HPDE6-E6E7 (cell line): ENCODE measurements around the gene ALDH3A2.

Source experiments
- DNase-seq: peaks from one replicate; pipeline ENCODE4 v3.0.0; 2011; ENCODE audit warnings: missing footprints; ENCODE audit errors: extremely low spot score

The ALDH3A2 gene

DNA sequence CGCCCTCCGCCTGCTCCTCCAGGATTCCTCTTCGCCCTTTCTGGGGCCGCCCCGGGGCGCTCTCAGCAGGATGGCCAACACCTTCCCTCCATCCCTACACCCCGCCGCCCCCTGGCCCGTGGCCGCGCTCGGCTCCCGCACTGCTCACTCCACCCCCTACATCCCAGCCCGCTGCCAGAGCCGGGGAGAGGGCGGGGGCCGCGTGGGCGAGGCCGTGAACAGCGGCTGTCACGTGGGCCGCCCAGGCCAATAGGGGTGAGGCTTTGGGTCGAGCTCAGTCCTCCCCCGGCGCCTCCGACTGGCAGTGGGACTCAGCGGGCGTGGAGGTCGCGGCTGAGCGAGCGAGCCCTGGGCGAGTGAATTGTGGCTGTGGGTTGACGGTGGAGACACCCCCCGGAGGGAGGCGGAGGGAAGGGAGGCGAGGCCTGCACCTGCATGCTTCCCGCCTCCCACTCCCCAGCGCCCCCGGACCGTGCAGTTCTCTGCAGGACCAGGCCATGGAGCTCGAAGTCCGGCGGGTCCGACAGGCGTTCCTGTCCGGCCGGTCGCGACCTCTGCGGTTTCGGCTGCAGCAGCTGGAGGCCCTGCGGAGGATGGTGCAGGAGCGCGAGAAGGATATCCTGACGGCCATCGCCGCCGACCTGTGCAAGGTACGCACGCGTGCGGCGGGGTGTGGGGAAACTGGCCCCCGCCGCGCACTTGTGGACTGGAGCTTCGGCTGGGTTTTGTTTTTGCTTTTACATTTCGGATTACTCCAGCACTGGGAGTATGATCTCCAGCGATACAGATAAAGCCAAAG is at the start of gene ALDH3A2:
Gene ALDH3A2, plus strand, starts transcription at position 277 of the 799 bp plus-strand sequence. Its CDS starts 221 bp downstream, at position 498.
- DNase-seq: peak; percentile 98

DNA sequence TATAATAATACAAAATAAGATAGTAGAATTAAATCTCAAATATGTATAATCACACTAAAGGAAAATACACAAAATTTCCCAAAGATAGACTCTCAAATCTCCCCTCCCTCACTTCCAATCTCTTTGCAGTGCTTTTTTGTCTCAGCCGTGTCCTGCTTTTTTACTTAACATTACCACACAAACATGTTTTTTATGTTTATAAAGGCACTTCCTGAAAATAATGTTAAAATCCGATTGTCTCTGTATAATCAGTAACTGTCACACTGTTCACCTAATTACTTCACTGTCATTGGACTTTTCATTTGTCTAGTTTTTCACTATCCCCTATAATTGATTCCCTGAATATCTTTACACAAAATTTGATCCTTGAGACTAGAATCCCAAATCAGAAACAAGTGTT is 38.2 kb upstream of the ALDH3A2 start:
- DNase-seq: no peak

DNA sequence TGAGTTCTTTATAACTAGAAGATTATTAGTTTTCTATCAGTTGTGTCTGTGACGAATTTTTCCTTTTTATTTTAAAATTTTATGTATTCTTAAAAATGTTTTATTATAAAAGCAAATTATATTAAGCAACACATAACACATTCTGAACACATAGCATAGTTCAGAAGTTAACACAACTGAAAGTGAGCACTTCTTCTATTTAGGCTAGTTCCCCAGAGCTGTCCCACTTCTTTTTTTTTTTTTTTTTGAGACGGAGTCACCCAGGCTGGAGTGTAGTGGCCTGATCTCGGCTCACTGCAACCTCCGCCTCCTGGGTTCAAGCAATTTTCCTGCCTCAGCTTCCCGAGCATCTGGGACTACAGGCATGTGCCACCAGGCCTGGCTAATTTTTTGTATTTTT is 37.7 kb upstream of the ALDH3A2 start:
- no peak for DNase-seq

DNA sequence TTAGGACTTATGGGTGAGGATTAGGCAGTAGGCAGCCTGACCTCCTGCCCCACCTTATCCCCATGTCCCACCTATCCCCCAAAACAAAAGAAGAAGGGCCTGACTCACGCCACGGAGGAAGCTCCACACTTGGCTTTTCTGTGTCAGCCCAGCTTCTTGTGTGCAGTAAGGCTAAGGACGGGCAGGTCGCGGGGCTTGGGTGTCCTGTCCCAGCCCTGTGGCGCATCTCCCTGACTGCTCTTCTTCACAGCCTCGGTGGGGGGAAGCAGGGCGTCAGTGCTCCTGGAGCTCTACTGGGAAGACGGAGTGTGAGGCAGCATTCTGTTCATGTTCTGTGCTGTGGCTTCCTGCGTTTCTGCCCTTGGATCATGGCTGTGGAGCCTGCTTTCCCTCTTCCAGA is 34.6 kb upstream of the ALDH3A2 start:
- DNase-seq: no peak

DNA sequence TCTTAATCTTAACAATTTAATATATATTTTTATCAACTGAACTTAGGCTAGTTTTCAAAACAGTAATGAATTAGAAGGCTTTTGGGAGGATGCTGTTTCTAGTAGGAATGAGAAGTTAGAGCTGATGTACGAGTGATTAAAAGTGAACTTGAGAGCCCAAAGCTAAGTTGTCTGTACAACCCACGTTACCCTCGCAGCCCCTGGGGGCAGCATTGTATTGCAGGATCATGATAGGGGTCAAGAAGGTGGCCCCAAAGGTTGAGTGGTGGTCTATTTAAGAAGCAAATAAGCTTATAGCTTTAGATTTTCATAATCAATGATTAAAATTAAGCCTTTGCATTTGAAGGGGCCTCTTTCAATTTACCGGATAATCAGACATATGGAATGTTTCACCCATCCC is 33.7 kb upstream of the ALDH3A2 start:
- DNase-seq: no peak

DNA sequence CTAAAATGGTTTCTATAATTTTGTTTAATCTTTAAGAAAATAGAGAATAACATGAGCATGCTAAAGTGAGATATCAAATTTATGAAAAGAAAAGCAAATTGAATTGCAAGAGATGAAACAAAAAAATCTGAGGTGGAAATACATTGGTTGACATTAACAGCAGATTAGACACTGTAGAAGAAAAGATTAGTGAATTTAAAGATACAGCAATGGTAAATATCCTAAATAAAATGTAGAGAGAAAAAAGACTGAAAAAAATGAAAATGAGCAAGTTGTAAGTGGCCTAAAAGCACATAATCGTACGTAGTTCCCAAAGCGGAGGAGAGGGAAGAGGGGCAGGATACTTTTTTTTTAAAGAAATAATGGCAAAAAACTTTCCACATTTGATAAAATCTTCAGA is 30.5 kb upstream of the ALDH3A2 start:
- DNase-seq: no peak

DNA sequence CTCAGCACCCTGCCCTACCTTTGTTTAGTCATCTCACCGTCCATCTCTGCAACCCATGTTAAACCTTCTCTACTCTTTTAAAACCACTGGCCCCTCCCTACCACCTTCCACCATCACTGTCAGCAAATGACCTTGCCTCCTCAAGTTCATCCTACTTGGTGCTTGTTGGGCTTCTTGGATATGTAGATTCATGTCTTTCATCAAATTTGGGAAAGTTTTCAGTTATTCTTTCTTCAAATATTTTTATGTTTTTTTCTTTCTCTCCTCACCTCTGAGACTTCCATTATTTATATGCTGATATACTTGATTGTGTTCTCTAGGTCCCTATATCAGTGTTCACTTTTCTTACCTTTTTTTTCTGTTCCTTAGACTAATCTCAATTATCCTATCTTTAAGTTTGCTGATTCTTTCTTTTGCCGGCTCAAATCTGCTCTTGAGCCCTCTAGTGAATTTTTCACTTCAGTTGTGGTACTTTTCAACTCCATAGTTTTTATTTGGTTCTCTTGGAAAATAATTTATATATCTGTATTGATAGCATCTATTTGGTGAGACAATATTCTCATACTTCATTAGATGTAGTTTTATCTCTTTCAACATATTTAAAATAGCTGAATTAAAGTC is 28.7 kb upstream of the ALDH3A2 start:
- no peak for DNase-seq

DNA sequence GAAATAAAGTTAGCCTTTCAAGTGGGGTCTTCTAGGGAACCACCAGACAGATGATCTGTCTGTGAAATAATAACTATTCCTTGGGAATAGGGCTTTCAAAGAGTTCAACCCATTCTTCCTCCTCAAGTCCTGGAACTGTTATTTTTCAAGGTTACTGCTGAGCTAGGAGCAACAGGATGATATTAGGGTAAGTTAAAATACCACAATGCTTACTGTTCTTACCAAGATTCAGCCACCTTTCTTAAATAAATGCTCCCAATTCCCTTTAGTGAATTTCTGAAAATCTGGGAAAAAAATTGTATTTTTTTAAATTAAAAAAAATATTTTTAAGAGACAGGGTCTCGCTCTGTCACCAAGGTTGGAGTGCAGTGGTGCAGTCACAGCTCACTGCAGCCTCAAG is 26.9 kb upstream of the ALDH3A2 start:
- DNase-seq: no peak

DNA sequence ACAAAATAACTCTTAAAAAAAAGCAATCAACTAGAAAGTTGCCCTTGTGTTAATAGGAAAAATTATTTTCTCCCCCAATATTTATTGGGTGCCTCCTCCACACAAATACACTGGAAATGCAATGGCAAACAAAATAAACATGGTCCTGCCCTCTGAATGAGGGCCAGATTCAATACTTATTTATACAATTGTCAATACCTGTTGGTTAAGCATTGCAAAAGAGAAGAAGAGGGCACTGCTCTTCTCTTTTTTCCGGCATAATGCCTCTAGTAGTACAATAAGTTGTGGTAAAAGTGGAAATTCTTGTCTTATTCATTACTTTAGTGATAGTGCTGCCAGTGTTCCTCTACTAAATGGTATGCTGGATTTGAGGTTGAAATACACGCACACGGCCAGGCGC is 22.5 kb upstream of the ALDH3A2 start:
- DNase-seq: no peak

DNA sequence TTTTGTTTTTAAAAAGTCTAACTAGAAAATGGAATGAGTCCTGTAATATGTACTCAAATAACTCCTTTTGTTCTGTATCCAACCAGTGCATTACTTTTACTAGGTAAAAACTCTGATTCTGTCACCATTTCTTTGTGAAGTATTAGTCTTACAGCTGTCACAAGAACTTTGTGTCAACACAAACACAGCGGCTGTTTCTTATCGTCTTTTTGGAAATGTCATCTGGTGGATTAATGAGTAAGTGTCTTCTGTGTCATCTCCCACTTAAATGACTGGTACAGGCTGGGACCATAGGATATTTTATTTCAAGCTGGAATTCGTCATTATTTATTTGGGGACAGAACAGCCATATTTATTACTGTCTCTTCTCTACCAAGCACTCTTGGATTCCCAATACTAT is 19.1 kb upstream of the ALDH3A2 start:
- DNase-seq: no peak

DNA sequence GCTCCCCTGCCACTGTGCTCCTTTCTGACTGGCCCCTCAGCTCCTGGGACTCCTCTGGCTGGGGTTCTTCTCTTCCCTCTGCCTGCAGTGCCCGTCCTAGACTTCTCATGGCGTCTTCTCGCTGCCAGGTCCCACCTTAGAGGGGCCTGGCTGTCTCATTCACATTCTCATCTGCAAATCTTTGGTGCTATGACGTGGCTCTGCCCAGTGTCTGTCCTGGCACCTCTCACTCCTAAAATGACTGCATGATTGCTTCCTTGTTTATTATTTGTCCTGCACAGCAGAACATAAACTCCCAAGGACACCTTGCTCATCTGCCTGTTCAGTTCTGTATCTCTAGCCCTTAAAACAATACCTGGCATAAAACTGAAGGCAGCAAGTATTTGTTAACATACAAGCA is 18.5 kb upstream of the ALDH3A2 start:
- no peak for DNase-seq

DNA sequence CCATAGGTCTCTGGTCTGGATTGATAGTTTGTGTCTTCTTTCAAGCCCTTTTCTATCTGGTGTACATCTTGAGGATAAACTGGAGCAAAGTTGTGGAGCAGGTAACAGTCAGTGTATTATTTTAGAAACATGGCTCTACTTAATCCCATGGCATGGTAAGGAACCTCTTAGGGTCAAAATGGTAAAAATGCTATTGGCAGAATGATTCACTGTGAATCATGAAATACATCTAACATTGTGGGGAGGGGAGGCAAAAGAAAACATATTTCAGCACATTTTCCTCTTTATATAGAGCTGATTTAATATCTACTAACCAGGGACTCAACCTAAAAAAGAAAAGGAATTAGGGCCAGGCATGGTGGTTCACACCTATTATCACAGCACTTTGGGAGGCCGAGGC is 17.9 kb upstream of the ALDH3A2 start:
- DNase-seq: no peak

DNA sequence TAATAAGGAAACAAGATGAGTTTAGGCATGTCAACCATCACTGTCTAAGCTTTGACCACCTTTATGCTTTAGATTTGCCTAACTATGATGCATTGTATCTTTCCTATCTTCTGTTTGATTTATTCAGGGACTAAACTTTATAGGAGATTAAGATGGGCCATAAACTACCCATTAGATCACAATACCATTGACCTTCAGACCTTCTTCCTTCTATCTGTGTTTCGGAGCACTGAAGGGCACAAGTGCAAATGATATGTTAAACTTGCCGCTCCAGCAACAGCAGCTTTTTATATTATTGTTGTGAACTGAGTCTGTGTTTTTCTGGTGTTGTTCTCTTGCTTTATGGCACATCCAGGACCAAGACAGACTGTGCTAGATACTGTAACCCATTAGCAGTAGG is 16.6 kb upstream of the ALDH3A2 start:
- DNase-seq: no peak

DNA sequence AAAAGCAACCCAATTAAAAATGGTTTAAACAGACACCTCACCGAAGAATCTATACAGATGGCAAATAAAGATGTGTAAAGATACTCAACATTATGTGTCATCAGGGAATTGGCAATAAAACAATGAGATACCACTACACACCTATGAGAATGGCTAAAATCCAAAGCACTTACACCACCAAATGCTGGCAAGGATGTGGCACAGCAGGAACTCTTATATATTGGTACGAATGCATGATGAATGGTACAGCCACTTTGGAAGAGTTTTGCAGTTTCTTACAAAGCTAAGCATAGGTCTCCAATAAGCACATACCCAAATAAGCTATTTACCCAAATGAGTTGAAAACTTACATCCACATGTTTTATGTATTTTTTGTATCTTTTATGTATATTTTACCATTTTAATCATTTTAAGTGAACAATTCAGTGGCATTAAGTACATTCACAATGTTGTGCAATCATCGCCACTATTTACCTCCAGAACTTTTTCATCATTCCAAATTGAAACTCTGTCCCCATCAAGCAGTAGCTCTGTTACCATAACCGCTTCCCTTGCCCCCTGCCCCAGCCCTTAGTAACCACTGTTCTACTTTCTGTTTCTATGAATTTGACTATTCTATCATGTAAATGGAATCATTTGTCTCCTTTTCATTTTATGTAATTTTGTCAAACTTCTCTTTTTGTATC is 6.7 kb upstream of the ALDH3A2 start:
- no peak for DNase-seq

DNA sequence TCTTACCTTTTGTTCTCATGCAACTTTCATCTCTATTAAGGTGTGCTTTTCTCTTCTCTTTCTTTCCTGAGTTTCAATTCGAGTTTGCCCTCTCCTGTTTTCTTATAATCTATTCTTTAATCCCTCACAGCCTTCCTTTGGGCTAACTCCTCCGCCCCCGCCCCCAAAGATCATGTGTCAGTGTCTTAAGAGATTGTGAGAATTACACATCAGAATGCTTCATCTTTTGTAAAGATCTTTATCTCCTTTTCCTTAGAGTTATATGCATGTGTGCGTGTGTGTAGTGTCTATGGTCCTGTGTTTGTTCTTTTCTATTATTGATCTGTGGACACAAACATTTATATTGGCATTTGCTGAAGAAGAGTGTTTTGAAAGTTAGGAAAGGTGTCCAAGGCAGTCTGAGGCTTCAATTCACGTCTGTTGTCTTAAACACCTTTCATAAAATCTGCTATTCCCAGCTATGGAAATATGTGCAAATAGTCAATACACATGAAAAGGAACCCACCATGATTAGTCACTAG is 6.1 kb upstream of the ALDH3A2 start:
- DNase-seq: no peak

DNA sequence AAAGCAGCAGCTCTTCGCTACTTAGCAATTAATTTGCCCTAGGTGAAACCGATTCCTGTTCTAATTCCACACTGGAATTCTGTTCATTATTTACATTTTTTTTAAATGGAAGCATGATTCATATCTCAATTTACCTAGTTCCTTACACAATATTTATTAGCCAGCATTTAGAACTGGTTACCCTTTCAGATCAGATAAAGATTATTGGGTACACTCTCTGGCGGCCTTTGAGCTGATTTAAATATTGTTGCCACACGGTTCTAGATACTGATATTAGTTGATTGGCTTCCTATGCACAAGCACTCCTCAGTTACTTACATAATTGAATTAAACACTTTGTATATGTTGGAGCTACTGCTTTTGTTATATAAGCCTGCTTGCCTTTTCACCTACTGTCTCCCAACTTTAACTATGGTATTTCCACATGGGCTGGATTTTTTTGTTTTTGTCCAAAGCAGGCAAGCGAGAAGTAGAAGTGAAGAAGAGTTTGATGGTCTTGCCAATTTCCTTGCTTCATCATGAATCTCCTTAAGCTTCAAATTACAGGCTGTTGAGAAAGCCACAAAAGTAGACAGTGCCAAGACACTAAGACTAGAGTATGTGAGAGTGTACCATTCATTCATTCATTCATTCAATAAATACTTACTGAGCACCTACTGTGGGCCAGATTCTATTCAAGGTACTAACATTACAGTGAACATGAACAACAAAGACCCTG is 3.9 kb upstream of the ALDH3A2 start:
- no peak for DNase-seq

DNA sequence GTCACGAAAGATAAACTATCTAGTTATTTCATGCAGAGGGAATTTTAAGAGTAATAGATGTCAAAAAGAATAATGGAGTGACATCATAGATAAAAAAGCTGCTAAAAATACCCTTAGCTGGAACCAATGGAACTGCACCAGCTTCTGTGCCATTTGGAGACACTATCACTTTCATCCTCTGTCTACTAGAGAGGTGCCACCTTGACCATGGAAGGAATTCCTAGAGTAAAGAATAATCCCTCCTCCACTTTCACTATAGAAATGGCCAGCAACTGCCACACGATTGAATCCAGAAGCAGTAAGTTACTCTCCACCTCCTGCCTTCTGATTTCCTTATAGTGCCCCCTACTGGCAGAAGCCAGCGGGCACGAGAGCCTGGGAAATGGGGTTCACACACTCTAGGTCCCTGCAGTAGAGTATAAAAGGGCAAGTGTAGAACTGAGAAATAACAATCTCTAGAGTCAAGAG is 2.8 kb upstream of the ALDH3A2 start:
- no peak for DNase-seq

DNA sequence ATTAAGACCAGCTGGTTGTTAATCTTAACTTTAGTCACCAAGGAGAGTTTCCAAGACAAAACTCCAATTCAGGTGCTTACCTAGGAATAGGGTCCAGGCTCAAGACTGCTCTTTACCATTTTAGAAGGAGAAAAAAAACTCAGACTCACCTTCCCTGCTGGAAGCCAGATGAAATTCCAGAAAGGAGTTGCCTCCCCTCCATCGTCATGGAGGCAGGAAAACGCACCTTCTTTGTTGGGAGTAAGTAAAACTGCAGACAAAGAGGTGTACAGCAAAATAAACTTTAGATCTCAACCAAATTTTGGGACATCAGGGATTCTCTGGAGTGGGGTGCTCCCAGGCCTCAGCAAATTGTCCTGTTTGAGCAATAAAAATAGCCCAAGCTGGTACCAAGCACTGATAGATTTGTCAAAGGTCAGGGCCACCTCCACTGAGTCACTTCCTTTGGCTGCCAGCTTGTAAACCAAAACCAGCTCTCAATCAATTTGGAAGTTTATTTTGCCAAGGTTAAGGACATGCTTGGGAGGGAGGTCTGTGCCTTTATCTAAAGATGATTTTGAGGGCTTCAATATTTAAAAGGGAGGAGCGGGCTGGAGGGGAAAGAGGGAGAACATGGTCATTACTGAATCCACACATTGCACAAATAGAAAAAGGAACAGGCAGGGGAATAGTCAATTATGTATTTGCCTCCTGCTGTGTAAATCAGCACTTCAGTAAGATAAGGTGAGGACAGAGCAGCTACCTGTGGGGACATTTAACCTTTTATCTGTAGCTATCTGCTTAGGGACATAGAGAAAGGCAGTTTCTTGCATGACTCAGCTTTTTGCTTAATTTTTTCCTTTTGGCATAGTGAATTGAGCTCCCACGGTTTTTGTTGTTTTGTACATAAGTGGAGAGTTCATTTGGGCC is 1.5 kb upstream of the ALDH3A2 start:
- DNase-seq: no peak

DNA sequence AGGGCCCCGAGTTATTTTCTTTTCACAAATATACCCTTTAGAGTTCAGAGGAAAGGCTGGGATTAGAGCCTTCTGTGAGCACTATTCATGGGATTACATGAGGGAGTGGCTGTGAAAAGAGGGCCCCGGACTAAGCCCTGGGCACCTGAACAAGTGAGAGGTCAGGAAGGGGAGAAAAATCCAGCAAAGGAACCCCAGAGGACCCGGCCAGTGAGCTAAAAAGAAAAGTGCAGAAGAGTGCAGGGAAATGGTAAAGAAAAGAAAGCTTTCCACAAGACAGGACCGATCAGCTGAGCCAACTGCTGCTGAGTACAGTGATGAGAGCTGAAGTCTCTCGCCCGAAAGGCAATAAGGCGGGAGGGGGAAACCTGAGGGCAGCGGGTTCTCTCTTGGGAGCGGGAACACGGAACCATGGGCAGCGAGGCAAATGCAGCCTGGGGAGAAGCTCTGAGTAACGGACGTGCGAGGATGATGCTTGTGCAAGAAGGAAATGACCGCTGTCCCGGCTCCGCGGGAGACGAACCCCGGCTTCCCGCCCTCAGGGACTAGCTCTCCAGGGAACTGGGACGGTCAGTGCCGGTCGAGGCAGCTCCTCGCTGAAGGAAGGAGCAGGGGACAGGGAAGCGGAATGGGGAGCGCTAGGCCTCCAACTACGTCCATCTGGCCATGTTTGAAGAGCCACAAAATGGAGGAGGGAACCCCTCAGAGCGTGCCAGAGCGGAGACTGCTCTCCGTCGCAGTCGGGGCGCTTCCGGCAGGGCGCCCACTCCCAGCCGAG is 665 bp upstream of the ALDH3A2 start:
- DNase-seq: peak; percentile 39

DNA sequence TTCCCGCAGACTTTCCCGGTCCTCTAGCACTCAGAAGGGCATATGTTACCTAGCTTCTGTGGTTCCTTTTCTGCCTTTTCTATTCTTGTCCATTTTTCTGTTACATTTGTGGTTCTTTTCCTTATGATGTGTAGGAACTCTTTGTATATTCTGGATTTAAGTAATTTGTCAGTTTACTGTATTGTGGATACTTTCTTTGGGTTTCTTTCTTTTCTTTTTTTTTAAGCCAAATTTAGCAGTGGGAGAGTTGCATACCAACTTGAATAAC is 657 bp downstream of the ALDH3A2 start:
- no peak for DNase-seq
